ENCODE results near the gene PYHIN1.

PYHIN1 gene

DNA sequence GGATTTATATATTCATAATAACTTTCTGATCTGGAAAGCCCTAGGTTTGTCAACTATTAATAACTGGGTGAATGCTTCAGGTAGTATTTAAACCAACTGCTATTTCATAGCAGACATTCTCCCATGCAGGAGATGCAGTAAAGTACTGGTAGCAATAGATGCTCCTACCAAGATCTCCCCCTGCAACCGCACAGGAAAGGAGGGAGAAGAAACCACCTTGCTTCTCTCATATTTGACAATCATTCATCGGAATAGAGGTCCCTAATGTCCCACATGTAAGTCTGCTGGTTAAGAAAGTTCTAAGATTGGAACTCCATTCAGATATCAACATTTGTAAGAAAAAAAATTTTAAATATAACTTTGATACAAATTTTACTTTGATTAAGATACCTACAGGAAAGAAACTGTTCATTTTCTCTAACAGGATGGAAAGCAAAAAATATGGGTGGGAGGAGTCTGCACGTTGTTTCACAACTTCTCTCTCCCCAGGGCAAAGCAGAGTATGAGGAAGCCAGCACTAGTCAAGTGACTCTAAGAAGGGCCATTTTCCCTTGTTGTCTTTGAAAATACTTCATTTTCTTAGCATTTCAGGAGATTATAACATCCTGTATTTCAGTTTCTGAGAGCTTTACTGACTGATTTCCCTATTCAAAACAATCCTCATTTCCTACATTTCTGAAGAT is at the start of gene PYHIN1:
PYHIN1 (plus strand) TSS at position 498 of the 683 bp plus-strand sequence. CDS start 5,359 bp downstream, outside the sequence.
- no peak for DNase-seq (ENCODE audit: low spot score)

DNA sequence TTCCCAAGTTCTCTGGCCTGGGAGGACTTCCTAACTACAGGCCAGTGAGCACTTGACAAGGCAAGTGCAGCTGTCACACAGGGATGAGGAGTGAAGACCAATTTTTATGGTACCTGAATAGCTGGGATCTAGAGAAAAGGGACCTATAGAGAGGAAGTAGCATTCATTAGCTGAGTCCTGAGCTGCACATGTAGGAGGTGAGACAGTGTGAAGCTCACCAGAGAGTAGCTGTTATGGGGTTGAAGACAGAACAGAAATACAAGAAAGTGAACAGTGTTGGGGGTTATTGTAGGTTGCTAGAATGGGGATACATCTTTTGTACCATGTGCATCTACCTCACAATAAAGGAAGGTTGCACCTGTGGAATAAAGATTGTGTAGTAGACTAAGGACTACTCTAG is 37.7 kb upstream of the PYHIN1 start:
- no peak for DNase-seq (ENCODE audit: low spot score)

DNA sequence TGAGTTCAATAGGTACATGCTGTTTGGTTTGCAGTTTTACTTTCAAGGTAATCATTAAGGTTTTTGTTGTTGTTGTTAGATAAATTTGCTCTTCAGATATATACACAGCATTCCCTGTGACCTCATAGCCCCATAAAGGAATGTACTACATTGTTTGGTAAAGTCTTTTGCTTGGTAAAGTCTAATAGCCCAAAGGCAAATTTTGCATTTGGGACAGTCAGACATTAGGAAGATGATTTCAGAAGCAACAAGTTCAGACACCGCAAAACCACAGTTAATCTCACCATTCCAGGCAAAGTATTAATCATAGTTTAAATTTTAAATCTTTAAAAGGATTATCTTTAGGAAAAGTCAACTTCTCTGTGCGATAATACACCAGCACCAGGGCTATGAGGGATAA is 32.6 kb upstream of the PYHIN1 start:
- no peak for DNase-seq (ENCODE audit: low spot score)

DNA sequence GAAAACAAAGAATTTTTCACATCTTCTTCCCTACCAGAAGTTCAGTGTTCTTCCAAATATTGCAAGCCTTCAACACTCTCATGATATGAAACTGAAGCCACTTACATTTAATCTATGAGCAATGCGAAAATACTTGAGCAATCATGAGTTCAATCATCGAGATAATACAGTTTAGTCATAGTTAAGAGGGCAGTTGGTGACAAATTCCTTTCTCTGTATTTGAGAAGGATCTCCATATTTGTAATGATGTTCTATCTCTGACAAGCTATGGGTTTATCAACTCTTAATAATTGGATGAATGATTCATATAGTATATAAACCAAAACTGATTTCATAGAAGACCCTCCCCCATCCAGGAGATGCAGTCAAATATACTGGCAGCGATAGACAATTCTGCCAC is 29.7 kb upstream of the PYHIN1 start:
- no peak for DNase-seq (ENCODE audit: low spot score)

DNA sequence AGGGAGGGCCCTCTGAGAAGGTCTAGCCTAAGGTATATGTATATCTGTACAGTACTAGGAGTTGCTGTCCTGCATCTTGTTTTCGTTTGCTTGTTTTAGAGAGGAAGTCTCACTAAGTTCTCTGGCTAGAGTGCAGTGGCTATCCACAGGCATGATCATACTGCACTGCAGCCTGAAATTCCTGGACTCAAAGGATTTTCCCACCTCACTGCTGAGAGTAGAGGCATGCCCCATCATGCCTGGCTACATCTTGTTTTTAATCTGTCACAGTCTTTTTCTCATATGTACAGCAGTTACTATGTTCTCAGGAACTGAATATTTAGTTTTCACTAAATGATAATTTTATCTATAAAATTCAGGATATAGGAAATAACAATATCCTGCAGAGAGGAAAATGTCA is 15.3 kb upstream of the PYHIN1 start:
- no peak for DNase-seq (ENCODE audit: low spot score)

DNA sequence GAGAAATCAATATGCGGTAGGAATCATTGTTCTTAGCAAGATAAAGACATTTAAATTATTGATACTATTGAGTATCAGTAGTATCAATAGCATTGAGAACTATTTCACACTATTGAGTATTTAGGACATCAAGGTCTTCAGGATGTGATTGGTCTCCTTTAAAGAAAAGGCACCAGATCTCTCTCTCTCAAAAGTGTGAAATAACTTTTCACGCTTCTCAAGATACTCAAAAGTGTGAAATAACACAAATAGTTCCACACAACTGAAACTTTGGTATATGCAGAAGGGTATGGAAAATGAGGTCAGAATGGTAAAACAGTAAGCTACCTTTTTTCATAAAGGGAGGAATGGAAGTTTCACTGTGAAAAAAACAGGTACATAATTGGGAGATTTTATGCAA is 6.7 kb upstream of the PYHIN1 start:
- no peak for DNase-seq (ENCODE audit: low spot score)

DNA sequence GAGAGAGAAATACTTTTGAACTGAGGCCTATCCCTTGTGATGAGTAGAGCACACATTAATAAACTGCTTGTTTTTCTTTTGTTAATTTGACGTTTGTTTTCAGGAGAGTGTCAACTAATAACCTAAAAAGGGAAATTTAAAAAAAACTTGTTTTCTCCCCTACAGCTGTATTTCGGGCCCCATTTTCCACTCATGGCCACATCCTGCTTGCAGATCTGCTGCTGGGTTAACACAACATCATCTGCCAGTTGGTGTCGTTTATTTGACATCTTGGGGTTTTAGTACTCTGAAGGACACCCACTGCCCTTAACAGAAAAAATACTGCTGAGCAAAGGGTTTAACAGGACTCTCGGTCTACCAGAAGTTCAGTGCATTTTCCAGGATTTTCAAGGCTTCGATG is 848 bp upstream of the PYHIN1 start:
- no peak for DNase-seq (ENCODE audit: low spot score)

DNA sequence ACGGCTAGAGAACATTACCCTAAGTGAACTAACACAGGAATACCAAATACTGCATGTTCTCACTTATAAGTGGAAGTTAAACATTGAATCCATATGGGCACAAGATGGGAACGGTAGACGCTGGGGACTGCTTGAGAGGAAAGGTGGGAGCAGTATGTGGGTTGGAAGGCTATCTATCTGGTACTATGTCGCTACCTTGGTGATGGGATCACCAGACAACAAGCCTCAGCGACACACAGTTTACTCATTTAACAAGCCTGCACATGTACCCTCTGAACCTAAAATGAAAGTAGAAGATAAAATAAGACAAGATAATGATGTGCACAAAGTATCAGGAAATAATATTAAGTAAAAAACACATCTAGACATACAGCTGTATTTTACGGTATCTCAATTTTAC is 819 bp downstream of the PYHIN1 start:
- DNase-seq (ENCODE audit: low spot score): no peak

DNA sequence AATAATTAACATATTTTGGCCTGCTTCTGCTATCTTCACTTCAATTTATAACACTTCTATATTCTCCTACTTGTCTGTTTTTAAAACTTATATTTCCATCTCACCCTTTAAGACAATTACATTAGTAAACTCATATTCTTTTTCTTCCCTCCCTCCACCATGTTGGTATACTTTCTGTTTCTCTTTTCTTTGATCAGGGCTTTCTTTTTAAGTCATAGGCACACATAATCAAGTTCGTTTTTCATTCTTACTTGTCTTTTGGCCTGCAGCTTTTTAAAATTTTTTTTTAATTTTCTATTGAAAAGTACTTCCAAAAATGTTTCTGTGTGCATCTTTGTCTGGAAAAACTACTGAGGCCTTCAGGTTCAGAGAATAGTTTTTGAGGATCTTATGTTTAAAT is 2.3 kb downstream of the PYHIN1 start:
- no peak for DNase-seq (ENCODE audit: low spot score)

DNA sequence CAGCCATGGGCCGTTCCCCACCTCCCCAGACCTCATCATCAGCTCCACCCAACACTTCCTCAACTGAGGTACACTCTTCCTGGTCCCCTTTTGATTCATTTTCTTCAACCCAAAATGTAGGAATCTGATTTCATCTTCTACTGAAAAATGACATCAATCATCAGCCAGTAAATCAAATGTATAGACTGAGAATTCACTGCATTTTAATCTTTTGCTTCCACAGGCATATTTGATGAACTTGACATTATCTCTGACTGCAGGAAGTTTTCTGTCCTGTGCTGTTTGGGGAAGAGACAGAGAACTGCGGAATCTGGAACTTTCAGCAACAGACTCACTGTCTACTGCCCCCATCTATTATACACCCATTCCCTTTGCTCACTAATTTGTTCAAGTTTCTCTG is 7.8 kb downstream of the PYHIN1 start:
- no peak for DNase-seq (ENCODE audit: low spot score)

DNA sequence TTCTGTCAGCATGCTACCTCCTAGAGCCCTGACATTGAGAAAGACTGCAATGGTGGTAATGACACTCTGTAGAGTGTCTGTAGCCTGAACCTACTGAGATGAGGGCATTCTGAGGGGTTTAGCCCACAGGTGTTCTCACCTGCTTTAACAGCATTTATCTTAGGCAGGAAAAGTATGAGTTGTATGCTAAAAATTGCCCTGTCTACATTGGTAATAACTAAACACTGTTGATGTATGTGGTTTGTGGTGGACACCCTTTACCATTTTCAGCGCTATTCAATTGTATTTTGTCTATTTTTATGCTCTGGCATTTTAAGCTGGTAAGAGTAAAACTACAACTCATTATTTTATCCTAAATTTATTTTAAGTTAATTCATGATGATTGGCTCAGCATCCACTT is 10.0 kb downstream of the PYHIN1 start:
- DNase-seq (ENCODE audit: low spot score): no peak

DNA sequence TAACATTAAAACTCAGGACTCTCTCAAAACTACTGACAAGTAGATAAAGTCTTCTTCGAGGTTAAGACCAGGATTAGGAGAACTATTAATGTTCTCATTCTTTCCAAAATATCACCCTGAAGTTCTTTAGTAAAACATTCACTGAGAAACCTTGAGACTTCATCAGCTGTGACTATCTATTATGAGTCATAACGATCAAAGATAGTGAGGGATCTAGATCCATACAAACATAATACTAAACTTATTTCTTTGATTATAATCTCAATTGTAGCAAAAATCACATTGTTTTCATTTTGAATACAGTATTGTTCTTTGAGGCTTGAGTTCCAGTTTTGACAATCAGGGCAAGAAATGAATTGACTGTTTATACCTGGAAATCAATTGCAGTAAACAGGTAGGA is 11.1 kb downstream of the PYHIN1 start:
- DNase-seq (ENCODE audit: low spot score): no peak

DNA sequence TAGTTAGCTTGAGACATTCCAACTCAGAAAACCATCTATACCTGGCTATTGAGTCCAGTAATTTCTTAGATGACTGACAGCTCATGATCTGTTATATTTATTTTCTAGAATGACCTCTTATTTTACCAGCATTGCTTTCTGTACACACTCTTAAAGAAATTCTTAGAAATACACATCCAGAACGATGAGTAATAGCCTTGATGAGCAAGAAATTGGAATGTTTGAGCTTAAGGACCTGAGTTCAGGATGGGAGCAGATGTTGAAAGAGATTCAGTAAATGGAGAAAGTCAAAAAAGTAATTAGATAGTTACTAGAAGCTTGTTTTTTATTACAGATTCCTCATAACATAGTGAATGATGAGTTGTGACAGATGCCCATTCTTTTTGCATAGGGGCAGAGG is 11.7 kb downstream of the PYHIN1 start:
- DNase-seq (ENCODE audit: low spot score): no peak

DNA sequence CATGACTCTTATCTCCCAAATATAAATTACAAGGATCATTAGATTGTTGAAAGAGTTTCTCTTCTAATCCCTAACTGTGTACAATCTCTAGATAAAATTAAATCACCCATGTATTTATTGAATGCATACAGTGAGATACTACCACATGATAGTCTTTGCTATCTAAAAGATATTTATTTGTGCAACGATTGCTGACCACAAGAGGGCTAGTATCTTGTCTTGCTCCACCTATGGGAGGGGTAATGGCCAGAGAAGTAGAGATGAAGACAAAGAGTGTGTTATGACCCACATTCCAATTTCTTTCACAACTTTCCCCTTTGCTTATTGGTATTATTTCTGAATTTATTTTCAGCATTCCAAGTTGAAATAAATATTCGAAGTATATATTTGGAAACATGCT is 13.7 kb downstream of the PYHIN1 start:
- DNase-seq (ENCODE audit: low spot score): no peak

DNA sequence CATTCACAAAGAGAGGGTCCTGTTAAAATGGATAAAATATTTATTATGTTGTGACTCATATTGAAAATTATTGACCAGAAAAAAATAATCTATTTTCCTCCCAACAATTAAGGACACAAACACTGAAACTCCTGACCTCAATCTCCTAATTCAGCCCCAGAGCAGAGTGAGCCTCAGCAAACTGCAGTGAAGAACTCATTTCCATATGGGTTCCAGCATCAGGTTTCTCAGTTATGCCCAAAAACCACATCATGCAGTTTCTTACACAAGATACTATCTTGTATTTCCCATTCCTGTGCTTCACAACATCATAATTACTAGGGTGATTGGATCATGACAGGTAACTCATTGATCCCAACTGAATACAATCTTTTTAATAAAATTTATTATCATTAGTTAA is 15.4 kb downstream of the PYHIN1 start:
- DNase-seq (ENCODE audit: low spot score): no peak

DNA sequence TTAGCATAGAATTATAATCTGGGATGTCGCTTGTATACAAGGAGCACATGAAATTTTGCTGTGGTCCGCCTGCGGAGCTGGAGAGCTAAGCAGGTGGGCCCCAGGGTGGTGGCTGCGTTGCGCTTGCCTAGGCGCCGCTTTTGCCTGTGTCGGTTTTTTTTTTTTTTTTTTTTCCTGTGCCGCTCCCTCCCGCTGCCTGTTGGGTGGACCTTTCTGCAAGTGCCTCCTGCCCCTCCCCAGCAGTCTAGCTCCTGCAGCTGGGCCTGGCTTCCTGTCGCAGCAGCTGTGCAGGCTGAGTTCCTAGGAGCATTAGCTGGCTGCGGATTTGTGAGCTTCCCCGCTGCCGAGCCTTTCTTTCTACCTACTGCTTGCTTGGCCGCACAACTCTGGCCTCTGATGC is 20.6 kb downstream of the PYHIN1 start:
- peak; percentile 25 for DNase-seq (ENCODE audit: low spot score)

DNA sequence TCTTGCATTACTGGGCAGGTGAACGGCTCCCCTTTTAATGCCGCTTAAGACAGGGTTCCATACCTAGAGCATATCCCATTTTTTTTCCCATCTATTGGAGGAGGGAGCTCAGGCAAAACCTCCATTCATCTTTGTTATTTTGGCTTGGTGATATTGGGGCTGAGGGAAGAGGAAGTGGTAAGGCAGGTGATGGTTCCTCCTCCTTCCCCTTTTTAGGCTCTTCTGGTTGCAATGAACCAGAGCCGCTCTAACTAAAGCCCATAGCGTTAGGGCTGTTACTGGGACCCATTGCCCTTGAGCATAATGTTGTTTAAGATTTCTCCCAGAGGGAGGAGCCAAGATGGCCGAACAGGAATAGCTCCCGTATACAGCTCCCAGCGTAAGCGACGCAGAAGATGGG is 21.1 kb downstream of the PYHIN1 start:
- DNase-seq (ENCODE audit: low spot score): no peak

DNA sequence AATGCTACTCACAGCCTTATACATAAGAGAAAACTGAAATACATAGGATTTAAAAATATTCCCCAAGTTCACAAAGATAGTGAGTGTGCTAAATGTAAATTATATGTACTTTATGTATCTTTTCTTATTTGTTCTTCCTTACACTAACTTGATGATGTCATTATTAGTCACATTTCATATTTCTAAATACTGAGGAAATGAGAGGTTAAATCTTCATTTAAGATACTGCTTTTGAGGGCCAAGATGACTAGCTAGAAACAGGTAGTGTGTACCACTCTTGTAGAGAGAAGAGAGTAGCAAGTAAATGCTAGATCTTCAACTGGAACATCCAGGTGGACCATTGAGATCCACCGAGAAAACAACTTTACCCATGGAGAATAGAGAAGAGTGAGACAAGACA is 29.8 kb downstream of the PYHIN1 start:
- no peak for DNase-seq (ENCODE audit: low spot score)

DNA sequence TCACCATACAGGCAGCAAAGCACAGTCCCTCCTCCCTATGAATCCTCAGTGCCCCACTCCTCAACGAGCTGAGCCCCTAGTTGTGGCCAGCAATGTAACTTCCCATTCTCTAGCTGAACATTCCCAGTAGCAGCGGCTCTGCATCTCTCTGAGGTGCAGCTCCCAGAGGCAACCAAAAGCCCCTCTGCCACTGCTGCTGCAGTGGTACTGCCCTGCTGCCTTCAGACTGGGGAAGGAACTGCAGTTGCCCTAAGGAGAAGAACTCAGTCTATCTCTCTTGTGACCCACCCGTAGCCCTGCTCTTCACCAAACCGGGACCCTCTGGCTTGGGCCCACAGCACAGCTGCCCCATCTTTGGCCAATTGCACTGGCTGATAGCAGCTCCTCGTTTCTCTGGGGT is 31.6 kb downstream of the PYHIN1 start:
- no peak for DNase-seq (ENCODE audit: low spot score)

DNA sequence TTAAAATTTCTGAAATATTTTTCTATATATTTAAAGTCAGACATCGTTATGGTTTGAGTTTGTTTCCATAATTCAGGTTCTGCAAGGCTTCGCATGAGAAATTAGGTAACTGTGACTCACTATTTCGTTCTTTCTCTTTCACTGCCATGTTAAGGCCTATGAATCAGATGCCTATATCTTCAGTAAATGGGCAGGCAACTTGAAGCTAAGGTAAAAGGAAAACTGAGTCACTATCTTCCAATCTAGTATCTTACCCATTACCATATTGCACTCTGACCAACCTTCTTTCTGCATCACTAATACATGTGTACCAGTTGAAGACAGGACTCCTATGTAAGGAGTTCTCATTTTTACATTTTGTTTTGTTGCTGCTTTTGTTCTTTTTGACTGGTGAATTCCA is 37.8 kb downstream of the PYHIN1 start:
- DNase-seq (ENCODE audit: low spot score): no peak

DNA sequence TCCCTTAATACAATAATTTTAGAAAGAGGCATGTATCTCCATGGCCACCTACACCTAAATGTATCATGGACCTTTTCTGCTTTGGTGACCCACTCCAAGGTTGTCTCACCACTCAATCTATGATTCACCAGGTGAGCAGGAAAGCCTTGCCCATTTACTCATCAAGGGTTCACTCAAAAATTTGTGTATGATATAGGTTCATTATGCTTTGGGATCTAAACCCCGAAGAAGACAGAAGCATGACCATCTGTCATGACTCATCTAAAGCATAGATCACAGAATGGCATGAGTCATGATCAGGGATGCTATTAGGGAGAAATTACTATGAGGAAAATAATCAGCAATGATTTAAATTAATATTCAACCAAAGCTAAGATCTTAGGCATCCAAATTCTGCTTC is 38.5 kb downstream of the PYHIN1 start:
- no peak for DNase-seq (ENCODE audit: low spot score)

DNA sequence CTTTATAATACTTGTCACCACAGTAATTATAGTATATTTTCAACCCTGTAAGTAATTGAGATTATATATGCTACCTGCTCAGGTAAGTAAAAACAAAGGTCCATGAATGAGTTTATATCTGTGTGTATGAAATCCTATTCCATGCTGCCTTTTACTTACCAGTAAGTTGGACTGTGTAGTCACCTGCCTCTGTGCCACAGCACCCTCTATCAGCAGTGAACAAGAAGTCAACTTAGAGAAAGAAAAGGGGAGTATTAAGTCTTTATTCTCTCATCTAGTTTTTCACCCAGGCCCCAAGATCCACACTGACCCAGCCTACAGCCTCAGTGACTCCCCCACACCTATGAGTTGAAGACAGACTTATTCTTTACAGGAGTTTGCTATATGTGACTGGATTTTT is 41.5 kb downstream of the PYHIN1 start:
- DNase-seq (ENCODE audit: low spot score): no peak

DNA sequence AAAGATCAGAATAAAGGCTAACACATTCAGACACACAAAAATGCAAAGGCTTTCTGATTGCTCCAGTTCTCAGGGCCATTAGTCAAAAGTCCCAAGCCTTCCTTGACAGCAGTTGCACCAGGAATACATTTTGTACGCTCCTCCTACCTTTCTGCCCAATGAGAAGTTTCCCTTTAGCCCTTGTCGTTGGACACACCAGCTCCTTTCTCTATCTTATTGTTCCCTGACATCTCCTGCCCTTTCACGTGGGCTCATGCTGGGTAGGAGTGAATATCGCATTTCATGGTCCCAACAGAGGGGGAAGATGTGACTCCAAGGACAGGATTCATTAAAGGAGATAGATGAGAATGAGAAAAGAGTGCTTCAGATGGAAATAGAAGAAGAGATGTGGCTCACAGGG is 44.9 kb downstream of the PYHIN1 start:
- no peak for DNase-seq (ENCODE audit: low spot score)

DNA sequence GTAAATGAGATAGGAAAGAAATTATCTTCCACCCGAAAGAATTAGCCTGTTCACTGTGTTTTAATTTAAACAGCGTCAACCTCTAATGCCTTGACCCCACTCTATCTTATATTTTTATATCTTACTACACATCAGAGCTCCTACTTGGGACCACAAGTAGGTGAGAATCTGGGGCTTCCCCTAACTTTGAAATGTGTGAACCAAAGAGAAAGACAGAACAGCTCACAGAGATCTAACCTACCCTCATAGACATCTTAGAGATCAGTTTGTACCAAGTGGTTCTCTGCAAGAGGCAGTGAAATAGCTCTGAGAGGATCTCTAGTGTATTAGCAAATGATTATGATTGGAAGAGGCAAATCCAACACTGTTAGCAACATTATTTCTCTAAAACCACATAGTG is 47.4 kb downstream of the PYHIN1 start:
- DNase-seq (ENCODE audit: low spot score): no peak

DNA sequence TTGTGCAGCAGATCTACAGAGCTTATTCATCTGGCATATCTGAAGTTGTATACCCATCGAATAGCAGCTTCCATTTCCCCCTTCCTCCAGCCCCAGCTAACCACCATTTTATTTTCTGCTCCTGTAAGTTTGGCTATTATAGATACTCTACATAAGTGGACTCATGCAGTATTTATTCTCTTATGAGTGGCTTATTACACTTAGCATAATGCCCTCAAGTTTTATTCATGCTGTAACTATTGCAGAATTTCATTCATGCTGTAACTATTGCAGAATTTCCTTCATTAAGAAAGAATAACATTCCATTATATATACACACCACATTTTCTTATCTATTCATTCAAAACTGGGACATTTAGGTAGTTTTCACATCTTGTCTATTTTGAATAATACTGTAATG is 47.9 kb downstream of the PYHIN1 start:
- no peak for DNase-seq (ENCODE audit: low spot score)

Data from iPS-NIHi11 (cell line).